ENCODE data around the gene PCDHGC3.
A peak's percentile ranks its signal among the peaks of the same experiment; 100 is the strongest.
"Not testable (repeated sequence)": the region's sequence is repeated elsewhere in the genome, so short reads cannot be mapped to it uniquely, and the experiment has no call there.

The PCDHGC3 gene

DNA sequence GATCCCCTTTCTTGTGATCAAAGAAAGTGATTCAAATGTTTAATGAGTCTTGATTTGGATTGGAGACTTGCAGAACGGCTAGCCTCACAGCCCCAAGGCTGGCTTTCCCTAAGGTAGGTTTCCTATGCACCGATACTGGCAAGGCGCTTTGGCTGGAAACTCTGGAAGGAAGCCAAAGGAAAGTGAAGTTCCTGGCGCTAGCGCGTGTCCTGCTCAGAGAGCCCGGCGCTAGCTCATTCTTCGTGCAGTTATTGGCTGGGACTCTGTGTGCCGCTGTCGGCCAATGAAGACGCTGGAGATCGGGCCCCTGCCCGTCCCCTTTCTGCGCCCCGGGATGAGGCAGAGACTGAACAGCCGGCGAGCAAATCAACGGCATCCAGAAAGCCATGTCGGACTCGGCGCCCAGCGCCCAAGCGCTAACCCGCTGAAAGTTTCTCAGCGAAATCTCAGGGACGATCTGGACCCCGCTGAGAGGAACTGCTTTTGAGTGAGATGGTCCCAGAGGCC lies at the start of gene PCDHGC3:
PCDHGC3 (plus strand) TSS at position 342 of the 507 bp plus-strand sequence; CDS start at position 493, 151 bp downstream.
- peak; percentile 82 for DNase-seq

- DNase-seq: no peak
Observed at GRCh38 chr5:141427783-141428426, 47.9 kb upstream of the PCDHGC3 start.

GRCh38 chr5:141430332-141431113 lies 45.2 kb upstream of the PCDHGC3 start, which contains the start of gene PCDHGA12:
Gene PCDHGA12 (plus strand): TSS chr5:141430507. CDS start chr5:141430760, 253 bp downstream.
- DNase-seq: peak; percentile 85

- DNase-seq: peak; percentile 29
Observed at GRCh38 chr5:141431286-141431685, 44.5 kb upstream of the PCDHGC3 start.

DNA sequence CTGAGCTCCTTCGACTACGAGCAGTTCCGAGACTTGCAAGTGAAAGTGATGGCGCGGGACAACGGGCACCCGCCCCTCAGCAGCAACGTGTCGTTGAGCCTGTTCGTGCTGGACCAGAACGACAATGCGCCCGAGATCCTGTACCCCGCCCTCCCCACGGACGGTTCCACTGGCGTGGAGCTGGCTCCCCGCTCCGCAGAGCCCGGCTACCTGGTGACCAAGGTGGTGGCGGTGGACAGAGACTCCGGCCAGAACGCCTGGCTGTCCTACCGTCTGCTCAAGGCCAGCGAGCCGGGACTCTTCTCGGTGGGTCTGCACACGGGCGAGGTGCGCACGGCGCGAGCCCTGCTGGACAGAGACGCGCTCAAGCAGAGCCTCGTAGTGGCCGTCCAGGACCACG lies 43.5 kb upstream of the PCDHGC3 start:
- DNase-seq: not testable (repeated sequence)

GRCh38 chr5:141432726-141433125 lies 43.0 kb upstream of the PCDHGC3 start:
- not testable (repeated sequence) for DNase-seq

- no peak for DNase-seq
Observed at GRCh38 chr5:141434006-141434405, 41.8 kb upstream of the PCDHGC3 start.

- DNase-seq: no peak
Observed at GRCh38 chr5:141437221-141437620, 38.5 kb upstream of the PCDHGC3 start.

- DNase-seq: no peak
Observed at GRCh38 chr5:141439411-141440141, 36.2 kb upstream of the PCDHGC3 start.

DNA sequence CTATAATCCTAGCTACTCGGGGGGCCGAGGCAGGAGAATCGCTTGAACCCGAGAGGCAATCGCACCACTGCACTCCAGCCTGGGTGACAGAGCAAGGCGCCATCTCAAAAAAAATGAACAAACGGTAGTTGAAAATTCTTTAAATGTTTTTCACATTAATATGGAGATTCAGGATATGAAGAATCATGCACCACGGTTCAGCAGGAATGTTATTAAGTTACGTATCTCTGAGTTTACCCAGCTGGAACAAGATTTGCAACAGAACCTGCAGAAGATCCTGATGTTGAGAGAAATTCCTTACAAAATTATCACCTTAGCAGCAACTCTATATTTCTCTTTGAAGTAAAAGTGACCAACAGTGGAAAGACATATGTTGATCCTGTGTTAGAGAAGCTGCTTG lies 35.4 kb upstream of the PCDHGC3 start:
- DNase-seq: no peak

DNA sequence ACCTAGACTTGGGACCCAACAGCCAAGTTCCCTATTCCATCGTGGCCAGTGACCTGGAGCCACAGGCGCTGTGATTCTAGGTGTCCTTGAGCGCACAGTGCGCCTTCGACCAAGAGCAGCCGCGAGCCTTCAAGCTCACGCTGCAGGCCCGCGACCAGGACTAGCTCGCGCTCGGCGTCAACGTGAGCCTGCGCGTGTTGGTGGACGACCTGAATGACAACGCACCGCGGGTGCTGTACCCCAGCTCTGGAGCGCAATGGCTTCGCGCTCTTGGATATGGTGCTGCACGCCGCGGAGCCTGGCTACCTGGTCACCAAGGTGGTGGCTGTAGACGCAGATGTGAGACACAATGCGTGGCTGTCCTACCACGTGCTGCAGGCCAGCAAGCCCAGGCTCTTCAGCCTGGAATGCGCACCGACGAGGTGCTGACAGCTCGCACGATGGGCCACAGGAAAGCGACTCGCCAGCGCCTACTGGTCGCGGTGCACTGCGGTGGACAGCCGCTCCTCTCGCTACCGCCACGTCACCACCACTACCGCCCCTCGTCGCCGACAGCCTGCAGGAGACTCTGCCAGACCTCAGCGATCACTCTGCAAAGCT lies 34.1 kb upstream of the PCDHGC3 start:
- DNase-seq: no peak

DNA sequence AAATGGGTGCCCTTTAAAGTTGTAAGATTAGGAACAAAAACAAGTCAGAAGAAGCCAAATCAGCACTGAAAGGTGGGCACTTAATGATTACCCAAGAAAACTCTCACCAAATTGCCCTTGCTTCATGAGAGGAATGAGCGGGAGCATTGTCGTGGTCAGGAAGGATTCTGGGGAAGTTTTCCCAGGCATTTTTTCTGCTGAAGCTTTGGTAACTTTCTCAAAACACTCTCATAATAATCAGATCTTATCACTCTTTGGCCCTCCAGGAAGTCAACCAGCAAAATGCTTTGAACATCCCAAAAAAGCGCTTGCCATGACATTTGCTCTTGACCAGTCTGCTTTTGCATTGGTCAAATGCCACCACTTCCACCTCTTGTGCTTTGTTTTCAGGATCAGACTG lies 10.4 kb upstream of the PCDHGC3 start:
- no peak for DNase-seq

GRCh38 chr5:141476132-141476911 lies 556 bp downstream of the PCDHGC3 start:
- DNase-seq: peak; percentile 34

GRCh38 chr5:141477044-141477575 lies 1.3 kb downstream of the PCDHGC3 start:
- DNase-seq: no peak

DNA sequence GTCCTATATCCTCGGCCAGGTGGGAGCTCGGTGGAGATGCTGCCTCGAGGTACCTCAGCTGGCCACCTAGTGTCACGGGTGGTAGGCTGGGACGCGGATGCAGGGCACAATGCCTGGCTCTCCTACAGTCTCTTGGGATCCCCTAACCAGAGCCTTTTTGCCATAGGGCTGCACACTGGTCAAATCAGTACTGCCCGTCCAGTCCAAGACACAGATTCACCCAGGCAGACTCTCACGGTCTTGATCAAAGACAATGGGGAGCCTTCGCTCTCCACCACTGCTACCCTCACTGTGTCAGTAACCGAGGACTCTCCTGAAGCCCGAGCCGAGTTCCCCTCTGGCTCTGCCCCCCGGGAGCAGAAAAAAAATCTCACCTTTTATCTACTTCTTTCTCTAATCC lies 2.0 kb downstream of the PCDHGC3 start:
- DNase-seq: no peak

DNA sequence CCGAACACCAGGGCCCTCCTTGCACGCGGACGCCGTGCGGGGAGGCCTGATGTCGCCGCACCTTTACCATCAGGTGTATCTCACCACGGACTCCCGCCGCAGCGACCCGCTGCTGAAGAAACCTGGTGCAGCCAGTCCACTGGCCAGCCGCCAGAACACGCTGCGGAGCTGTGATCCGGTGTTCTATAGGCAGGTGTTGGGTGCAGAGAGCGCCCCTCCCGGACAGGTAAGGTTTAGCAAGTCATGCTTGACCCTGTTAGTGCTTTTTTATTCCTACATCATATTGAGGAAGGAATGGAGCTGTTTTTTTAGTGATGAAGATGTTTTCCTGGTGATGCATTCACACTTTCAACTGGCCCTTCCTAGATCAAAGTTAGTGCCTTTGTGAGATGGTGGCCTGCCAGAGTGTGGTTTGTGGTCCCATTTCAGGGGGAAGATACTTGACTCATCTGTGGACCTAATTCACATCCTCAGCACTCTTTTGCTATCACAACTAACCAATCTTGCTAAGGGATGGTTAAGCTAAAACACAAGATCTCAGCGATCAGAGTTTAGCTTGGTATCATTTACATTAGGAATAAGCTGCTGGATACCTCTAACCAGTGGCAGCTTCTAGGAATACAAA lies 2.7 kb downstream of the PCDHGC3 start:
- no peak for DNase-seq

GRCh38 chr5:141479776-141480175 lies 4.0 kb downstream of the PCDHGC3 start:
- peak; percentile 15 for DNase-seq

- DNase-seq: no peak
Observed at GRCh38 chr5:141483902-141484301, 8.1 kb downstream of the PCDHGC3 start.

- no peak for DNase-seq
Observed at GRCh38 chr5:141484310-141484640, 8.5 kb downstream of the PCDHGC3 start.

- DNase-seq: no peak
Observed at GRCh38 chr5:141484641-141485311, 9.0 kb downstream of the PCDHGC3 start, which contains the start of gene PCDHGC4. Gene PCDHGC4 (plus strand): TSS chr5:141485030. CDS start chr5:141485174, 144 bp downstream.
